ENCODE data around the gene UMAD1.

- TF ChIP-seq, protein P1, sequence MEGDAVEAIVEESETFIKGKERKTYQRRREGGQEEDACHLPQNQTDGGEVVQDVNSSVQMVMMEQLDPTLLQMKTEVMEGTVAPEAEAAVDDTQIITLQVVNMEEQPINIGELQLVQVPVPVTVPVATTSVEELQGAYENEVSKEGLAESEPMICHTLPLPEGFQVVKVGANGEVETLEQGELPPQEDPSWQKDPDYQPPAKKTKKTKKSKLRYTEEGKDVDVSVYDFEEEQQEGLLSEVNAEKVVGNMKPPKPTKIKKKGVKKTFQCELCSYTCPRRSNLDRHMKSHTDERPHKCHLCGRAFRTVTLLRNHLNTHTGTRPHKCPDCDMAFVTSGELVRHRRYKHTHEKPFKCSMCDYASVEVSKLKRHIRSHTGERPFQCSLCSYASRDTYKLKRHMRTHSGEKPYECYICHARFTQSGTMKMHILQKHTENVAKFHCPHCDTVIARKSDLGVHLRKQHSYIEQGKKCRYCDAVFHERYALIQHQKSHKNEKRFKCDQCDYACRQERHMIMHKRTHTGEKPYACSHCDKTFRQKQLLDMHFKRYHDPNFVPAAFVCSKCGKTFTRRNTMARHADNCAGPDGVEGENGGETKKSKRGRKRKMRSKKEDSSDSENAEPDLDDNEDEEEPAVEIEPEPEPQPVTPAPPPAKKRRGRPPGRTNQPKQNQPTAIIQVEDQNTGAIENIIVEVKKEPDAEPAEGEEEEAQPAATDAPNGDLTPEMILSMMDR (IDR thresholded peaks at IDR 0.05), result no peak
- TF ChIP-seq EP300 (IDR thresholded peaks at IDR 0.05; ENCODE audit: borderline replicate concordance in 1 of 2, low read depth in 1 of 2, low read length in 1 of 2), result no peak
- TF ChIP-seq REST (IDR thresholded peaks at IDR 0.05; ENCODE audit: low read depth, low read length), result no peak
- TF ChIP-seq POLR2AphosphoS5 (IDR thresholded peaks at IDR 0.05; ENCODE audit: low read depth, low read length), result no peak
- no peak for TF ChIP-seq JUND (IDR thresholded peaks at IDR 0.05)
- TF ChIP-seq CHD2 (IDR thresholded peaks at IDR 0.05; ENCODE audit: low read length, partially characterized antibody), result no peak
- TF ChIP-seq RFX5 (IDR thresholded peaks at IDR 0.05; ENCODE audit: low read length), result no peak
- TF ChIP-seq GABPA (IDR thresholded peaks at IDR 0.05; ENCODE audit: low read depth), result no peak
These were observed 218.9 kb downstream of the UMAD1 start for GRCh38 chr7:7859411-7859810.
